ENCODE measurements around the gene MROH8.

DNA sequence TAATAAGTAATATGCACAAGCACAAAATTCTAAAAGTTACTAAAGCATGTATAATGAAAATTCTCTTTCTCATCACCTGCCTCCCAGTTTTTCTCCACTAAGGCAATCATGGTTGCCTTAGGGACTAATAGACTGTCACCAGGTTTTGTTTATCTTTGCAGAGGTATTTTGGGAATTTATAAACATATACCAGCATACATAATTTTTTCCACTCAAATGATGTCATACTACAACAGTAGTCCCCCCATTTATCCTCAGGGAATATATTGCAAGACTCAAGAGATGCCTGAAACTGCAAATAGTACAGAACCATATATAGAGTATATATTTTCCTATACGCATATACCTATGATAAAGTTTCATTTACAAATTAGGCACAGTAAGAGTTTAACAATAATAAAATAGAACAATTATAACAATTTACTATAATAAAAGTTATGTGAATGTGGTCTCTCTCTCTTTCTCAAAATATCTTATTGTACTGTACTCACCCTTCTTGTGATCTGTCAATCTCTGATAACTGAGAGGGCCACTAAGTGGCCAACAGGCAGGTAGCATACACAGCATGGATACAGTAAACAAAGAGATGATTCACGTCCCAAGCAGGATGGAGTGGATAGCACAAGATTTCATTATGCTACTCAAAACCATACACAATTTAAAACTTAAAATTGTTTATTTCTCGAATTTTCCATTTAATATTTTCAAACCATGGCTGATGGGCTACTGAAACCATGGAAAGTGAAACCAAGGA, 103.2 kb downstream of the MROH8 start:
- TF ChIP-seq, protein P1, sequence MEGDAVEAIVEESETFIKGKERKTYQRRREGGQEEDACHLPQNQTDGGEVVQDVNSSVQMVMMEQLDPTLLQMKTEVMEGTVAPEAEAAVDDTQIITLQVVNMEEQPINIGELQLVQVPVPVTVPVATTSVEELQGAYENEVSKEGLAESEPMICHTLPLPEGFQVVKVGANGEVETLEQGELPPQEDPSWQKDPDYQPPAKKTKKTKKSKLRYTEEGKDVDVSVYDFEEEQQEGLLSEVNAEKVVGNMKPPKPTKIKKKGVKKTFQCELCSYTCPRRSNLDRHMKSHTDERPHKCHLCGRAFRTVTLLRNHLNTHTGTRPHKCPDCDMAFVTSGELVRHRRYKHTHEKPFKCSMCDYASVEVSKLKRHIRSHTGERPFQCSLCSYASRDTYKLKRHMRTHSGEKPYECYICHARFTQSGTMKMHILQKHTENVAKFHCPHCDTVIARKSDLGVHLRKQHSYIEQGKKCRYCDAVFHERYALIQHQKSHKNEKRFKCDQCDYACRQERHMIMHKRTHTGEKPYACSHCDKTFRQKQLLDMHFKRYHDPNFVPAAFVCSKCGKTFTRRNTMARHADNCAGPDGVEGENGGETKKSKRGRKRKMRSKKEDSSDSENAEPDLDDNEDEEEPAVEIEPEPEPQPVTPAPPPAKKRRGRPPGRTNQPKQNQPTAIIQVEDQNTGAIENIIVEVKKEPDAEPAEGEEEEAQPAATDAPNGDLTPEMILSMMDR (IDR thresholded peaks at IDR 0.05; ENCODE audit: insufficient read depth, low read length): no peak
- TF ChIP-seq, protein P2, sequence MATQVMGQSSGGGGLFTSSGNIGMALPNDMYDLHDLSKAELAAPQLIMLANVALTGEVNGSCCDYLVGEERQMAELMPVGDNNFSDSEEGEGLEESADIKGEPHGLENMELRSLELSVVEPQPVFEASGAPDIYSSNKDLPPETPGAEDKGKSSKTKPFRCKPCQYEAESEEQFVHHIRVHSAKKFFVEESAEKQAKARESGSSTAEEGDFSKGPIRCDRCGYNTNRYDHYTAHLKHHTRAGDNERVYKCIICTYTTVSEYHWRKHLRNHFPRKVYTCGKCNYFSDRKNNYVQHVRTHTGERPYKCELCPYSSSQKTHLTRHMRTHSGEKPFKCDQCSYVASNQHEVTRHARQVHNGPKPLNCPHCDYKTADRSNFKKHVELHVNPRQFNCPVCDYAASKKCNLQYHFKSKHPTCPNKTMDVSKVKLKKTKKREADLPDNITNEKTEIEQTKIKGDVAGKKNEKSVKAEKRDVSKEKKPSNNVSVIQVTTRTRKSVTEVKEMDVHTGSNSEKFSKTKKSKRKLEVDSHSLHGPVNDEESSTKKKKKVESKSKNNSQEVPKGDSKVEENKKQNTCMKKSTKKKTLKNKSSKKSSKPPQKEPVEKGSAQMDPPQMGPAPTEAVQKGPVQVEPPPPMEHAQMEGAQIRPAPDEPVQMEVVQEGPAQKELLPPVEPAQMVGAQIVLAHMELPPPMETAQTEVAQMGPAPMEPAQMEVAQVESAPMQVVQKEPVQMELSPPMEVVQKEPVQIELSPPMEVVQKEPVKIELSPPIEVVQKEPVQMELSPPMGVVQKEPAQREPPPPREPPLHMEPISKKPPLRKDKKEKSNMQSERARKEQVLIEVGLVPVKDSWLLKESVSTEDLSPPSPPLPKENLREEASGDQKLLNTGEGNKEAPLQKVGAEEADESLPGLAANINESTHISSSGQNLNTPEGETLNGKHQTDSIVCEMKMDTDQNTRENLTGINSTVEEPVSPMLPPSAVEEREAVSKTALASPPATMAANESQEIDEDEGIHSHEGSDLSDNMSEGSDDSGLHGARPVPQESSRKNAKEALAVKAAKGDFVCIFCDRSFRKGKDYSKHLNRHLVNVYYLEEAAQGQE (IDR thresholded peaks at IDR 0.05; ENCODE audit: insufficient replicate concordance, low read depth): no peak

Measured in HL-60 (cell line).